ENCODE results near the gene GALNT18. TPM values are rescaled to one million over a fixed set of nuclear protein-coding genes. Genes with fewer than 3 reads are reported as not detected.

GALNT18 gene
- total RNA-seq, 6 experiments from 2014 or later = 3.7 to 11.4 (median 7.8) TPM

DNA sequence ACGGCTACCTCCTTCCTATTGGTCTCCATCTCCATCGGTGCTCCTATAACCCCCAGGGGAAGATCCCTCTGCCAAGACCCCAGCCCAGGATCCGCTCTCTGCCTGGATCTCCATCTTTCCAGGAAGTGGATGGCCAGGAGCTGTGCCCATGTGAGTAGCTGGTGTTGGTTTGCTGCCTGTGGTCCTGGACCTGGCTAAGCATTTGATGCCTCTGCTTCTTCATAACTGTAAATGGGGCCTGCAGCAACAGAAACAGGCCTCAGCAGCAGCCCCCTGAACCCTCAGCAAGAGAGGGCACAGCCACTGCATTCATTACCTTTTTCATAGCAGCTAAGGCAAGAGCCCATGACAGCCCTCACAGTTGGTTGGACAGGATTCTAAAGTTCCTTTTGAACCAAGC, 242.1 kb downstream of the GALNT18 start:
- Histone ChIP-seq H3K36me3 (no peaks in the 10 kb centered on the region), H3K9me3 (no peaks in the 10 kb centered on the region), H3K4me3 (no peak overlapping the region), H3K27me3 (no peaks in the 10 kb centered on the region), H3K4me1 (peaks cover 0 to 10% (median 2%) of the 10 kb centered on the region in 4 donors), H3K27ac (no peak overlapping the region)
- DNase-seq = no peak
- TF ChIP-seq CTCF (IDR thresholded peaks at IDR 0.05) (no peak), POLR2A (IDR thresholded peaks at IDR 0.05) (no peak)
- intact Hi-C loops (cut with DNase I) = no loop called here
- WGBS (ENCODE audit: insufficient coverage, low coverage, low lambda C conversion rate, missing lambda C conversion rate) = 100% methylated on average over 1 of the region's 3 CpGs
- no peak for ATAC-seq

DNA sequence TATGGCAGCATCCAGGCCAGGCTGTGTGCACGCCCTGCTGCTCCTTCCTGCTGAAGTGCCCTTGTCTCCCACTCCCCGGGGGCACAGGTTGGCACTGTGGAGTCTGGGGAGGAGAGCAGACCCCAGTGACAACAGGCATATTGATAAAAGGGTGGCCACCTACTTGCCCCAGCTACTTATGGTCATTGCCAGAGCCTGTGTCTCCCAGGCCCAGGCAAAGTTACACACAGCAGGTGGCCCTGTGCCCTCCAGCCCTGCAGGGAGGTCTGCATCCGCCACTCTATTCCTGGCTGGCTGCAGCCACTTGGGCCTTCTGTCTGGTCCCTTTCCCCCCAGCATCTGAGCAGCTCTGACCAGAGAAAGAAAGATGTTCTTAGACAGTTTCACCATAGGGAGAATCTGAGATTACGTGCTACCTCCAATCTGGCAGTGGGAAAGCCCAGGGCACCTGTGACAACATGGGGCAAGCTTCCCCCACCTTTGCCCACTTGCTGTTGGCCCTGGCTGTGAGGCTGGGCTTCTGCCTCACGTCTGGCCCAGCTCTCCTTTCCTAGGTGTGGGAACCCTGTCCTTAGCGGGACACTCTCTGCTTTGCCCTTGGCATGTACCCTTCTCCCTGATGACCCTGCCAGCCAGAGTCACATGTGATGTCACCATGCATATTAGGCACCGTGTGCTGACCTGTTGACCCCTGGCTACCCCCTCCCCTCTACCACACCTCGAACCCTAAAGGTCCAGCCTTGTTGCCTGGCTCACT, 243.4 kb downstream of the GALNT18 start:
- no peaks in the 10 kb centered on the region for H3K27me3 ChIP-seq
- intact Hi-C loops (cut with DNase I) = no loop called here
- WGBS (ENCODE audit: insufficient coverage, low coverage, low lambda C conversion rate, missing lambda C conversion rate) = 92% methylated on average over 4 of the region's 8 CpGs
- TF ChIP-seq POLR2A (IDR thresholded peaks at IDR 0.05) = no peak
- no peaks in the 10 kb centered on the region for H3K36me3 ChIP-seq
- H3K4me1 ChIP-seq = peaks cover 0 to 12% (median 6%) of the 10 kb centered on the region in 4 donors
- no peaks in the 10 kb centered on the region for H3K9me3 ChIP-seq
- ATAC-seq (no peak), DNase-seq (no peak)
- no peak overlapping the region for H3K27ac ChIP-seq
- no peak overlapping the region for H3K4me3 ChIP-seq

- no peak for TF ChIP-seq CTCF (IDR thresholded peaks at IDR 0.05)
- no peak for TF ChIP-seq POLR2A (IDR thresholded peaks at IDR 0.05)
- ATAC-seq = peak; percentile 68 to 88 (median 82)
- 48% methylated on average over 7 of the region's 7 CpGs for WGBS (ENCODE audit: insufficient coverage, low coverage, low lambda C conversion rate, missing lambda C conversion rate)
Observed at GRCh38 chr11:11374358-11375148, 247.3 kb downstream of the GALNT18 start.

GRCh38 chr11:11373934-11374333, 247.9 kb downstream of the GALNT18 start:
- no peak for ATAC-seq
- Histone ChIP-seq H3K36me3 (no peaks in the 10 kb centered on the region), H3K4me3 (no peak overlapping the region), H3K4me1 (peaks cover 0 to 12% (median 6%) of the 10 kb centered on the region in 4 donors), H3K27me3 (no peaks in the 10 kb centered on the region), H3K9me3 (no peaks in the 10 kb centered on the region), H3K27ac (no peak overlapping the region)
- no peak for TF ChIP-seq CTCF (IDR thresholded peaks at IDR 0.05)
- no peak for TF ChIP-seq POLR2A (IDR thresholded peaks at IDR 0.05)
- intact Hi-C loops (cut with DNase I) = no loop called here
- WGBS (ENCODE audit: insufficient coverage, low coverage, low lambda C conversion rate, missing lambda C conversion rate) = 83% methylated on average over 5 of the region's 5 CpGs
- DNase-seq = no peak

More at GRCh38 chr11:11374358-11375148, 247.3 kb downstream of the GALNT18 start:
- Histone ChIP-seq H3K27me3 (no peaks in the 10 kb centered on the region), H3K4me1 (peaks cover 0 to 12% (median 6%) of the 10 kb centered on the region in 4 donors), H3K36me3 (no peaks in the 10 kb centered on the region), H3K9me3 (no peaks in the 10 kb centered on the region), H3K4me3 (no peak overlapping the region), H3K27ac (no peak overlapping the region)
- DNase-seq = no peak
- intact Hi-C loops (cut with DNase I) = no loop called here

- Histone ChIP-seq H3K4me3 (no peak overlapping the region), H3K36me3 (no peaks in the 10 kb centered on the region), H3K4me1 (peaks cover 0 to 12% (median 6%) of the 10 kb centered on the region in 4 donors), H3K9me3 (no peaks in the 10 kb centered on the region), H3K27me3 (no peaks in the 10 kb centered on the region), H3K27ac (no peak overlapping the region)
- WGBS (ENCODE audit: insufficient coverage, low coverage, low lambda C conversion rate, missing lambda C conversion rate) = 78% methylated on average over 3 of the region's 8 CpGs
- no peak for DNase-seq
- ATAC-seq = no peak
- TF ChIP-seq CTCF (IDR thresholded peaks at IDR 0.05) (no peak), POLR2A (IDR thresholded peaks at IDR 0.05) (no peak)
- intact Hi-C loops (cut with DNase I) = no loop called here
Observed at GRCh38 chr11:11372461-11372860, 249.3 kb downstream of the GALNT18 start.

Measured in right lobe of liver (tissue), 6 donors.